Panc1 (cell line): ENCODE measurements around the gene SELENOI.

Source experiments
- POLR2AphosphoS5 ChIP-seq: IDR thresholded peaks from 2 replicates; pipeline ENCODE4 v1.6.1; 2012; ENCODE audit warnings: mild to moderate bottlenecking, low read depth, low read length, moderate library complexity
- REST ChIP-seq, 2 experiments: IDR thresholded peaks; 2 replicates each; pipeline ENCODE4 v1.6.1; 2011 to 2012; ENCODE audit warnings: low read depth in 2 of 2, control low read depth in 1 of 2, low read length in 1 of 2, mild to moderate bottlenecking in 1 of 2, moderate library complexity in 1 of 2; ENCODE audit not compliant: insufficient read depth in 1 of 2
- SIN3A ChIP-seq: IDR thresholded peaks from 2 replicates; pipeline ENCODE4 v1.6.1; 2012; ENCODE audit warnings: low read depth, mild to moderate bottlenecking, low read length, moderate library complexity, borderline replicate concordance; ENCODE audit not compliant: insufficient read depth
- TCF7L2 ChIP-seq: IDR thresholded peaks from 2 replicates; pipeline ENCODE4 v1.6.1; 2011; ENCODE audit warnings: mild to moderate bottlenecking, low read depth, low read length, inconsistent platforms
- TF ChIP-seq, protein P1 (sequence below): fragments of 450-650 bp; IDR thresholded peaks from 2 replicates; pipeline ENCODE4 v1.5.1; 2017; ENCODE audit warnings: mild to moderate bottlenecking

DNA sequence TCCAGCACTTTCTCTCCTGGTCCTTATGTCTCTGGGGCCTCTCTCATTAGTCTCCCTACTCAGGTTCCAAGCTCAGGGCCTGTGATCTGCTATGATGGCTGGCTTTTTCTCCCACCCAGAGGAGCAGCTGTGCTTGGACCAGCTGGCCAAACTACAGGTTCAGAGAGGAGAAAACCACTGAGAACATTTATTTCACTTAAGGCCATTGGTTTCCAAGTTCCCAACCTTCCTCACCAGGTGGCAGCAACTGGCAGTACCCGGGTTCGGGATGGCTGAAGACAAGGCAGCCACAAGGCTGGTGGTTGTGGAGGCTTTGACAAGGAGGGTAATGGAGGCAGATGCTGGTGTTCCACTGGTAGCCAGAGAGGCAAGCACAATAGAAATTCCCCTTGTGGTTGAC, 29.9 kb upstream of the SELENOI start:
- TF ChIP-seq, protein P1, sequence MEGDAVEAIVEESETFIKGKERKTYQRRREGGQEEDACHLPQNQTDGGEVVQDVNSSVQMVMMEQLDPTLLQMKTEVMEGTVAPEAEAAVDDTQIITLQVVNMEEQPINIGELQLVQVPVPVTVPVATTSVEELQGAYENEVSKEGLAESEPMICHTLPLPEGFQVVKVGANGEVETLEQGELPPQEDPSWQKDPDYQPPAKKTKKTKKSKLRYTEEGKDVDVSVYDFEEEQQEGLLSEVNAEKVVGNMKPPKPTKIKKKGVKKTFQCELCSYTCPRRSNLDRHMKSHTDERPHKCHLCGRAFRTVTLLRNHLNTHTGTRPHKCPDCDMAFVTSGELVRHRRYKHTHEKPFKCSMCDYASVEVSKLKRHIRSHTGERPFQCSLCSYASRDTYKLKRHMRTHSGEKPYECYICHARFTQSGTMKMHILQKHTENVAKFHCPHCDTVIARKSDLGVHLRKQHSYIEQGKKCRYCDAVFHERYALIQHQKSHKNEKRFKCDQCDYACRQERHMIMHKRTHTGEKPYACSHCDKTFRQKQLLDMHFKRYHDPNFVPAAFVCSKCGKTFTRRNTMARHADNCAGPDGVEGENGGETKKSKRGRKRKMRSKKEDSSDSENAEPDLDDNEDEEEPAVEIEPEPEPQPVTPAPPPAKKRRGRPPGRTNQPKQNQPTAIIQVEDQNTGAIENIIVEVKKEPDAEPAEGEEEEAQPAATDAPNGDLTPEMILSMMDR, result no peak; the same call in 1 of the 2 replicates
- TF ChIP-seq REST (IDR thresholded peaks at IDR 0.05; ENCODE audit: insufficient read depth in 1 of 2, low read depth in 2 of 2, low read length in 1 of 2), result no peak
- no peak for TF ChIP-seq POLR2AphosphoS5
- no peak for TF ChIP-seq SIN3A
- TF ChIP-seq TCF7L2, result no peak
